Measurements from ENCODE around the gene SHISA8. TPM values are rescaled to one million over a fixed set of nuclear protein-coding genes. Genes with fewer than 3 reads are reported as not detected.
"Not testable (repeated sequence)": the region's sequence is repeated elsewhere in the genome, so short reads cannot be mapped to it uniquely, and the experiment has no call there.

Gene SHISA8
- total RNA-seq (2014; rRNA removed; shearing (Covaris generic)) = not detected in 2 replicates
- 1.1 and 3.1 TPM in 2 replicates for polyA plus RNA-seq (2014; cell fraction: nucleus; rRNA removed)

GRCh38 chr22:41915035-41915785, at the start of gene SHISA8:
Gene SHISA8 (minus strand): TSS chr22:41915074. CDS start chr22:41914667, 407 bp downstream.
- DNase-seq (ENCODE audit: extremely low read depth, low read depth) = peak; percentile 15

GRCh38 chr22:41964112-41964491, 49.2 kb upstream of the SHISA8 start:
- no peak for DNase-seq (ENCODE audit: extremely low read depth, low read depth)

- DNase-seq (ENCODE audit: extremely low read depth, low read depth) = no peak
These were observed 48.7 kb upstream of the SHISA8 start for GRCh38 chr22:41963453-41964111.

- no peak for DNase-seq (ENCODE audit: extremely low read depth, low read depth)
These were observed 43.2 kb upstream of the SHISA8 start for GRCh38 chr22:41957941-41958556.

- no peak for DNase-seq (ENCODE audit: extremely low read depth, low read depth)
These were observed 37.8 kb upstream of the SHISA8 start for GRCh38 chr22:41952713-41953112.

- DNase-seq (ENCODE audit: extremely low read depth, low read depth) = no peak
These were observed 37.1 kb upstream of the SHISA8 start, which contains the start of gene SMIM45 for GRCh38 chr22:41951898-41952474. Gene SMIM45 (plus strand): TSS chr22:41952150.

GRCh38 chr22:41949297-41949965, 34.6 kb upstream of the SHISA8 start:
- DNase-seq (ENCODE audit: extremely low read depth, low read depth) = no peak

GRCh38 chr22:41948928-41949296, 34.0 kb upstream of the SHISA8 start:
- not testable (repeated sequence) for DNase-seq (ENCODE audit: extremely low read depth, low read depth)

GRCh38 chr22:41948142-41948541, 33.3 kb upstream of the SHISA8 start:
- DNase-seq (ENCODE audit: extremely low read depth, low read depth) = no peak

- DNase-seq (ENCODE audit: extremely low read depth, low read depth) = no peak
These were observed 32.7 kb upstream of the SHISA8 start for GRCh38 chr22:41947424-41948080.

- DNase-seq (ENCODE audit: extremely low read depth, low read depth) = peak; percentile 91
These were observed 32.0 kb upstream of the SHISA8 start, which contains the start of gene CENPM for GRCh38 chr22:41946629-41947423. Gene CENPM (minus strand): TSS chr22:41947152. CDS start chr22:41947076, 76 bp downstream.

GRCh38 chr22:41943661-41944209, 28.9 kb upstream of the SHISA8 start:
- no peak for DNase-seq (ENCODE audit: extremely low read depth, low read depth)

GRCh38 chr22:41940832-41941765, 26.2 kb upstream of the SHISA8 start:
- peak; percentile 70 for DNase-seq (ENCODE audit: extremely low read depth, low read depth)

GRCh38 chr22:41939981-41940831, 25.3 kb upstream of the SHISA8 start:
- DNase-seq (ENCODE audit: extremely low read depth, low read depth) = no peak

GRCh38 chr22:41936894-41937169, 22.0 kb upstream of the SHISA8 start:
- no peak for DNase-seq (ENCODE audit: extremely low read depth, low read depth)

- no peak for DNase-seq (ENCODE audit: extremely low read depth, low read depth)
These were observed 20.6 kb upstream of the SHISA8 start for GRCh38 chr22:41935509-41935908.

- DNase-seq (ENCODE audit: extremely low read depth, low read depth) = no peak
These were observed 20.1 kb upstream of the SHISA8 start for GRCh38 chr22:41935015-41935351.

All from NCI-H460 (cell line).